ENCODE results near the gene NREP.

NREP gene

GRCh38 chr5:111685969-111686368 is 71.0 kb downstream of the NREP start:
- no peaks in the 10 kb centered on the region for H3K27me3 ChIP-seq
- H3K4me1 ChIP-seq (ENCODE audit: control insufficient read depth in 1 of 2, insufficient read depth in 1 of 2, low read depth in 1 of 2, low read length in 1 of 2): no peaks in the 10 kb centered on the region
- no peaks in the 10 kb centered on the region for H3K36me3 ChIP-seq
- H3K27ac ChIP-seq: no peak overlapping the region
- H3K9me3 ChIP-seq: no peaks in the 10 kb centered on the region
- no peak overlapping the region for H3K4me3 ChIP-seq (ENCODE audit: low read depth in 1 of 2, low read length in 1 of 2)
- no peak for TF ChIP-seq CTCF (IDR thresholded peaks at IDR 0.05)

DNA sequence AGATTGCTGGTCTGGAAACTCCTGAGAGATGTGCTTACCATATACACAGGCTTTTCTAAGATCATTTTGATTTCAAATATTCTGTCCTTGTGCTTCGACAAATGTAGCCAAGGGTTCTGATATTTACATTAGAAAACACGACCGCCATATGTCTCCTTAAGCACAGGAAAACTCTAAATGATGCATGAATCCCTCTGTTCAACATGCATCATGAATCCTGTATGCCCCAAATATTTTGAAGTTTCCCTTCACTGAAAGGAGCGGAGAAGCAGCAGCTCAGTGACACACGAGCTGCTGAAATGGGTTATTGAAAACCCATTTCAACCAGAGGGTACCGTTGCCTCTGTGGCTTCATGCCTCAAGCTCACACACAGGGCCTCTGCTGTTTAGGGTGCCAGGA is 74.4 kb downstream of the NREP start:
- Histone ChIP-seq H3K27ac (no peak overlapping the region), H3K27me3 (no peaks in the 10 kb centered on the region), H3K9me3 (no peaks in the 10 kb centered on the region), H3K4me1 (ENCODE audit: control insufficient read depth in 1 of 2, insufficient read depth in 1 of 2, low read depth in 1 of 2, low read length in 1 of 2) (no peaks in the 10 kb centered on the region), H3K36me3 (no peaks in the 10 kb centered on the region), H3K4me3 (ENCODE audit: low read depth in 1 of 2, low read length in 1 of 2) (no peak overlapping the region)
- TF ChIP-seq CTCF (IDR thresholded peaks at IDR 0.05): no peak

DNA sequence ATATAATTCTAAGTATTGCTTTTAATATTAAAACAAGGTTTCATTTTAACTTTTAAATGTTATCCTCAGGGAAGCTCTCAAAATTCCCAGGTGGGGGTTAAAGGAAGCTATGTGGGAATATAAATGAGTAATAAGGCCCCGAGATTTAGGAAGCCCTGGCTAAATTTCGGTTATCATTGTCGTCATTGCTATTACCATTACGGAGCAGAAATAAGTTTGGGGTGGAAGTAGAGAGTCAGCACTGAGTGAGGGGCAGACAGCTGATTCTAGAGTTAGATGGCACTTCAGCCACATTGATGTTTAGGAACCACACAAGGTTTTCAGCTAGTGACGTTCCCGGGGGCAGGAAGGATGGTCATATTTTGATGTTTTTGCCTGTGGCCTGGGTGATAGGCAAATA is 74.9 kb downstream of the NREP start:
- no peak overlapping the region for H3K27ac ChIP-seq
- H3K4me3 ChIP-seq (ENCODE audit: low read depth in 1 of 2, low read length in 1 of 2): no peak overlapping the region
- no peaks in the 10 kb centered on the region for H3K9me3 ChIP-seq
- TF ChIP-seq CTCF (IDR thresholded peaks at IDR 0.05): no peak
- H3K4me1 ChIP-seq (ENCODE audit: control insufficient read depth in 1 of 2, insufficient read depth in 1 of 2, low read depth in 1 of 2, low read length in 1 of 2): no peaks in the 10 kb centered on the region
- H3K36me3 ChIP-seq: no peaks in the 10 kb centered on the region
- H3K27me3 ChIP-seq: no peaks in the 10 kb centered on the region

DNA sequence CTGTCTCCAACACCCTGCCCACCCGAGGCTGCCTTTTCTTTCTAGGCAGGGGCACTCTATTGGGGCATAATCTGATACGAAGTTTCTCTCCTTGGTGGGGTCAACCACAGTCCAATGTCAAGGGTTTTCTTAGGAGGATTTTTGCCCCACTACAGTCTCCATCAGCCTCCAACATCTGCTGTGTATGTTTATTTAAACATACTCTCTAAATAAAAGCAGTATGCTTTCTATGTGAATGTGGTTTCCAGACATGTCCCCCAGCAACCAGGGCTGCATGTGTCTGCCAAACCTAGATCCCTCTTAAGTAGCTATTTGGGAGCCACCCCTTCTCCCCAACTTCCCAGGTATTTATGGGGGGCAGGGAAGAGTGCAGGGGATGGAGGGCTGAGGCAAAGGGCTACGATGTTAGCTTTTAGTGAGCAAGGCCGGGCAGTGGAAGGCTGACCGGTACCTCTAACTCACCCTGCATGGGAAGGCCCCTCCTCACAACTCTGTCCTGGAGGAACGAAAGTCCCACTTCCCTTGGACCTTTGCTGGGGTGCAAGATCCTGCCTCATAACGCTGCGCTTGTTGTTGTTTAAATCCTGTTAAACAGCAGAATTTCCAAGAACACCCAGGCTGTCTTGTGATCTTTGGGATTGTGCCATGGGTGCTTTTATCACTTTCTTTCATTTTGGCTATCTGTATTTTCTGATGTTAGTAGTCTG is 75.4 kb downstream of the NREP start:
- H3K4me1 ChIP-seq (ENCODE audit: control insufficient read depth in 1 of 2, insufficient read depth in 1 of 2, low read depth in 1 of 2, low read length in 1 of 2): no peaks in the 10 kb centered on the region
- H3K4me3 ChIP-seq (ENCODE audit: low read depth in 1 of 2, low read length in 1 of 2): no peak overlapping the region
- no peaks in the 10 kb centered on the region for H3K36me3 ChIP-seq
- no peak for TF ChIP-seq CTCF (IDR thresholded peaks at IDR 0.05)
- H3K9me3 ChIP-seq: no peaks in the 10 kb centered on the region
- no peak overlapping the region for H3K27ac ChIP-seq
- H3K27me3 ChIP-seq: no peaks in the 10 kb centered on the region

- Histone ChIP-seq H3K27me3 (no peaks in the 10 kb centered on the region), H3K4me3 (ENCODE audit: low read depth in 1 of 2, low read length in 1 of 2) (no peak overlapping the region), H3K9me3 (no peaks in the 10 kb centered on the region), H3K36me3 (no peaks in the 10 kb centered on the region), H3K27ac (no peak overlapping the region), H3K4me1 (ENCODE audit: control insufficient read depth in 1 of 2, insufficient read depth in 1 of 2, low read depth in 1 of 2, low read length in 1 of 2) (no peaks in the 10 kb centered on the region)
- no peak for TF ChIP-seq CTCF (IDR thresholded peaks at IDR 0.05)
These were observed 76.1 kb downstream of the NREP start for GRCh38 chr5:111680737-111681413.

All from neutrophil (primary cell).